Measurements from ENCODE around the gene SLC6A8.
"Not testable (repeated sequence)": the region's sequence is repeated elsewhere in the genome, so short reads cannot be mapped to it uniquely, and the experiment has no call there.

SLC6A8 gene

GRCh38 chrX:153744210-153745066 lies 56.7 kb downstream of the SLC6A8 start:
- TF ChIP-seq CTCF (IDR thresholded peaks at IDR 0.05; ENCODE audit: low read depth, low read length) (peak; percentile 36), EZH2phosphoT487 (IDR thresholded peaks at IDR 0.05; ENCODE audit: low read depth) (no peak)
- Histone ChIP-seq H3K79me2 (ENCODE audit: low read length) (no peaks in the 10 kb centered on the region), H3K4me2 (ENCODE audit: low read length) (peak overlapping the region; percentile 50), H3K4me3 (ENCODE audit: low read length) (peak overlapping the region; percentile 24; the same call in 1 of the 2 replicates), H2AFZ (ENCODE audit: low read depth, low read length) (no peak overlapping the region), H3K4me1 (ENCODE audit: low read length) (no peaks in the 10 kb centered on the region), H3K9me3 (ENCODE audit: insufficient read depth, low read length) (no peaks in the 10 kb centered on the region), H3K27me3 (ENCODE audit: low read depth, low read length) (no peaks in the 10 kb centered on the region), H3K27ac (ENCODE audit: low read length) (no peak overlapping the region), H3K36me3 (replicated peaks; ENCODE audit: low read depth, low read length) (no peaks in the 10 kb centered on the region), H3K9ac (ENCODE audit: low read length) (no peak overlapping the region), H4K20me1 (ENCODE audit: insufficient read depth, low read length) (no peaks in the 10 kb centered on the region)

DNA sequence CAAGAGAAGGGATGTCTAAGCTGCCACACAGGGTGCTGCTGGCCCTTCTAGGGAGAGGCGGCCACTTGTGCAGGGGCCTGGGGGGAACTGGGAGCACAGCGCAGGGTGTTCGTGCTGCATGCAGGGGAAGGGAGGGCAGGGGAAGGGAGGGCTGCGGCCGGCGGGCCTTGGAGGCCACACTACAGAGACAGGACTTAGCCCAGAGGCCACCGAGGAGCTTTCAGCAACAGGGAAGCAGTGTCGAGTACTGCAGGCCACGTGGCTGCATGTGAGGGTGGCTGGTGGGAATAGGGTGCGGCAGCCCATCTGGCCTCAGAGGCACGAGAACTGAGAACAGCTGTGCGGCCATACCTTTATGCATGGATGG lies 57.3 kb downstream of the SLC6A8 start:
- not testable (repeated sequence) for H3K9me3 ChIP-seq (ENCODE audit: insufficient read depth, low read length); H3K9ac ChIP-seq (ENCODE audit: low read length); H3K36me3 ChIP-seq (replicated peaks; ENCODE audit: low read depth, low read length); H3K27ac ChIP-seq (ENCODE audit: low read length); H3K4me3 ChIP-seq (ENCODE audit: low read length); H3K4me1 ChIP-seq (ENCODE audit: low read length); H3K79me2 ChIP-seq (ENCODE audit: low read length); H3K4me2 ChIP-seq (ENCODE audit: low read length); H4K20me1 ChIP-seq (ENCODE audit: insufficient read depth, low read length); H3K27me3 ChIP-seq (ENCODE audit: low read depth, low read length); H2AFZ ChIP-seq (ENCODE audit: low read depth, low read length)

All from OCI-LY3 (cell line).